Eye (tissue), 1 donor: ENCODE measurements around the gene CACNA1E.

ENCODE experiments used
- DNase-seq: peaks from one replicate; pipeline ENCODE4 v3.0.0-alpha.2; 2015

Gene CACNA1E

DNA sequence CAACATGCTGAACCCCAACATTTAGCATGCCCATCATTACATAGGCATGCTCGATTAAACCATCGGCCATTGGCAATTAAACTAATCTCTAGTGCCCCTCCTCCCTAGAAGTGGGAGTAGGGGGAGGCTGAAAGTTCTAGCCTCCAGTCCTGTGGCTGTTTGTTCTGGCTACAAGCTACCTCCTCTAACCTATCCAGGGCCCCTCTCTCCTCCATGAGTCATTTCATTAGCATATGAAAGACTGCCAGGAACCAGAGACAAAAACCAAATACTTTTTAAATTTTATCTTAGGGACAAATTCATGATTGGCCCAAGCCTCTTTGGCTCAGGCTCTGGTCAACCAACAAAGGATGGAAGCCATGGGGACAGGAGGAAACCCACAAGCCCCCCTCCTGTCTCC is 231.1 kb downstream of the CACNA1E start:
- no peak for DNase-seq

DNA sequence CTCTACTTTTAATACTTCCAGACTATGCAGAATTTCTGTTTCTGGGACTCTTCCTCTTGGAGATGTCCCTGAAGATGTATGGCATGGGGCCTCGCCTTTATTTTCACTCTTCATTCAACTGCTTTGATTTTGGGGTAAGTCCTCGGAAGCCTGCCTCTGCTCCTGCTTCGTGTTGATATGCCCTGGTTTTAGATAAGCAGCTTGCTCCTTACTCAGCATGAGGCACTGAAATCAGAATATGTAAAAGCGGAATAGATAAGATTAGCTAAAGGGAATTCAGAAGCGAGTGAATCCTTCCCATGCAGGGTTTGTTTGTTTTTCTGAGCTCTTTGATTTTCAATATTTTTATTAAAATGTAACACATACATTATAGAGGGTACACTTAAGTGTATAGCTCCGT is 234.7 kb downstream of the CACNA1E start:
- no peak for DNase-seq

DNA sequence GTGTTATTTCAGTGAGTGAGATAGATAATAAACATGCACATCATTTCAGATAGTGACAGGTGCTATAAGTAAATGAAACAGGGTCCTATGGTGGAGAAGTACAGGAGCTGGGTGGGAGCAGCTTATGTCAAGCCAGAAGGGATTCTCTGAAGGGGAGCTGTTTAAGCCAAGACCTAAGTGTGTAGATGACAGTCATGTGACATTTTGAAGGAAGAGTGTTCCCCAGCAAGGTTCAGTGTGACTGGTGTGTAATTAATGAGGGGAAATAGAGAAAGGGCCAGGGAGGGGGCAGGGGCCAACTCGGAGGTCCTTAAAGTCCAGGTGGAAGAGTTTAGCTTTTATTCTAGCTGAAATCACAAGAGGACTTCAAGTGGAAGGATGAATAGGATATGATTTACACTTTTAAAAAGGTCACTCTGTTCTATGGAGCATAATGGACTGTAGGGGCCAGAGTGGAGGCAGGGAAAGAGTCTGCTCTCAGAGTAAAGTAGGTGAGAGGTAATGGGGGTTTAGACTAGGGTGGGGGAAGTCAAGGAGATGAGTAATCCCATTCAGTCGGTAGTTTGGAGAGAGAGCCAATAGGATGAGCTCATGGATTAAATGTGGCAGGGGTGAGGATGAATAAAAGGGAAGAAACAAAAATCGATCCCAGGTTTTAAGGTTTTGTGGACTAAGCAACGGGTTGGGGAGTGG is 243.1 kb downstream of the CACNA1E start:
- no peak for DNase-seq

DNA sequence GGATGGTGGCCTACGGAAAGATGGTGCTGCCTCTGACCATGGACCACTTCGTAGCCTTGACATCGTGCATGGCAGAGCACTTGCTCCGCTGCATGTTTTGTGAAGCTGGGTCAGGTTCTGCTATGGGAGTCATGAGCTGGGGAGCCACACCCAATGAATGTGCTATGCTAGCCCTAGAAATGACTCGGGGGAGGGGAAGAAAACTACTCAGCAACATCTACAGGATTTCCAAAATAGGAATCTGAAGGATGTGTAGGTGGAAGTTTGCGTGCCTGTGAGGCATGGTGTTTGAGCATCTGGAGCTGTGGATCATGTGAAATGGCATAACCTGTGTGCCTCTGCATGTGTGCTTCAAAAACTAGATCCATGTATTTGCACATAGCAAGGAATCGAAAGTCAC is 247.3 kb downstream of the CACNA1E start:
- no peak for DNase-seq

DNA sequence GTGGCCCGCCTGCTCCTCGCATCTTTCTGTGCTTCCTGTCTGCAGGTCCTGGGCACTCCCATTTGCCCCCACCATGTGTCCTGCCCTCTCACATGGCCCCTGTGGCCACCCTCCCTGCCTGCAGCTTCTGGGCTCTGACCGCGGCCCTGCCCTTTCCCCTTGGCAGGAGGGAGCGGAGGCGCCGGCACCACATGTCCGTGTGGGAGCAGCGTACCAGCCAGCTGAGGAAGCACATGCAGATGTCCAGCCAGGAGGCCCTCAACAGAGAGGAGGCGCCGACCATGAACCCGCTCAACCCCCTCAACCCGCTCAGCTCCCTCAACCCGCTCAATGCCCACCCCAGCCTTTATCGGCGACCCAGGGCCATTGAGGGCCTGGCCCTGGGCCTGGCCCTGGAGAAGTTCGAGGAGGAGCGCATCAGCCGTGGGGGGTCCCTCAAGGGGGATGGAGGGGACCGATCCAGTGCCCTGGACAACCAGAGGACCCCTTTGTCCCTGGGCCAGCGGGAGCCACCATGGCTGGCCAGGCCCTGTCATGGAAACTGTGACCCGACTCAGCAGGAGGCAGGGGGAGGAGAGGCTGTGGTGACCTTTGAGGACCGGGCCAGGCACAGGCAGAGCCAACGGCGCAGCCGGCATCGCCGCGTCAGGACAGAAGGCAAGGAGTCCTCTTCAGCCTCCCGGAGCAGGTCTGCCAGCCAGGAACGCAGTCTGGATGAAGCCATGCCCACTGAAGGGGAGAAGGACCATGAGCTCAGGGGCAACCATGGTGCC is 249.1 kb downstream of the CACNA1E start:
- no peak for DNase-seq

DNA sequence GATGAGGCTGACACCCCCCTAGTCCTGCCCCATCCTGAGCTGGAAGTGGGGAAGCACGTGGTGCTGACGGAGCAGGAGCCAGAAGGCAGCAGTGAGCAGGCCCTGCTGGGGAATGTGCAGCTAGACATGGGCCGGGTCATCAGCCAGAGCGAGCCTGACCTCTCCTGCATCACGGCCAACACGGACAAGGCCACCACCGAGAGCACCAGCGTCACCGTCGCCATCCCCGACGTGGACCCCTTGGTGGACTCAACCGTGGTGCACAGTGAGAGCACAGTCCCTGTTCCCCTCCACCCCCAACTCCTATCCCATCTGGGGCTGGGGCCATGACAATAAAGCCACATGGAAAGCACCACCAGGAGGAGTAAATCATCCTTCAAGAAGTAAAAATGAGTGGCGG is 250.2 kb downstream of the CACNA1E start:
- no peak for DNase-seq

DNA sequence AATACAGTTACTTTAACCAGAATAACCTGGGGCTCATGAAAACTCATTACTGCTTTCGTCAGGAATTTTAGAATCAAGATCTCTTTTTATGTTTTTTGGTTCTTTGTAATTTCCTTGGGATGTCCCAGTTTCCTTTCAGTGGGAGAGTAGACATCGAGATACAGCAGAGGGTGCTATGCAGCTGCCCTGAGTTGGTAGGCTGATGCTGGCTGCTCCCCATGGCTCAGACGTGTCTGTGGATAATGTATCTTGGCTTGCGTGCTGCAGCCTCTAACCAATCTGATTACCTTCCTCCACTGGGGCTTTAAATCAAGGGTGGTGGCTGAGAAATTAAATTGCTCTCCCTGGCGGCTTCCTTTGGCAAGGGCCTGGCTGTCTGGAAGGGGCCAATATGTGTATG is 253.7 kb downstream of the CACNA1E start:
- peak; percentile 14 for DNase-seq

DNA sequence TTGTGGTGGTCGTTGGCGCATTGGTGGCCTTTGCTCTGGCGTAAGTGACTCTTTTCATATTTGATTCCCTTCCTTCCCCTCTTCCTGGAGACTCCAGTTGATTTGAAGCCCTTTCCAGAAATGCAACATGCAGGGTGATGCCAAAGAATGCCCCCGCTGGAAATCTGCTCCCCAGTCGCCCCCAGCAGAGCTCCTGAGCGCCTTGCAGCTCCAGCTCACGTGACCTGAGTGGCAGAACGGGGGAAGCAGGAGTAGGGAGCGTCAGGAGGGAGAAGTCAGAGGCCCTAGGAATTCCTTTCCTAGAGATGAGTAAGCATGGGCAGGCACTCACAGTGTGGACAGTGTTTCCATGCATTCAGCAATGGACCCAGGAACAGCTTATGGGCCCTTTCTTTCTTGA is 255.9 kb downstream of the CACNA1E start:
- no peak for DNase-seq

DNA sequence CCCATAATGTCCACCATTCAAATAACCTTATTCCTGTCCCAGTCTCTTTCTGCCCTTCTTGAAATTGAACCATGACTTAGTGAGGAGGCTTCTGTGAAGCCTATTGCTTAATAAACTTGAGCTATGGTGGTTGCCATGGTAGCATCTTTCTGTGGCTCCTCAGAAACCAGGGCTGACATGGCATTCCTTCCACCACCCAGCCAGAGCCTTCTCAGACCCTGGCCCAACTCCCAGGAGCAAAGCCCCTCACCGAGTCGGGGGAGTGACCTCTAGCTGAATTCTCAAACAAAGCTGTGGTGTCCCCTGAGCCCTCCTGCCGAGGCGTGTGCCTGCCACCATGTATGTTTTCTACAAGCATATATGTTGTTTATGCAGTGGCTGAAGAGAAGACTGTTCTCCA is 259.1 kb downstream of the CACNA1E start:
- peak; percentile 48 for DNase-seq

DNA sequence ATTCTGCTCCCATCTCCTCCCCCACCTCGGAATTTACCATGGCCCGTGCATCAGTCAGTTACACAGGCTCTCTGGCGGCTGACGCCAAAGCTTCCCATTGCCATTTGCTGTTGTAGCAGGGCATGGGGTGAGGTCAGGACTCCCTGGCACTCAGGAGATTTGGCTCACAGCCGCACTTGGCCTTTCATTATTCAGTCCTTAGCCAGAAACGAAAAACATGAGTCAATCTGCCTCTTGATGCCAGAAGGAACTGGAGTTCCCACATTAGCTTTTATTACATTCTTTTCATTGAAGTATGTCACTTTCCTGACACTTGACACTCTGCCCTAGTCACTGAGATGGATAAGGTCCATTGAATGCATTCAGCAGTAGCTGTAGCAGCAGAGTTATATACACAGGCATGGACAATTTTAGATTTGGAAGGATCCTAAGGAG is 260.6 kb downstream of the CACNA1E start:
- DNase-seq, result no peak

DNA sequence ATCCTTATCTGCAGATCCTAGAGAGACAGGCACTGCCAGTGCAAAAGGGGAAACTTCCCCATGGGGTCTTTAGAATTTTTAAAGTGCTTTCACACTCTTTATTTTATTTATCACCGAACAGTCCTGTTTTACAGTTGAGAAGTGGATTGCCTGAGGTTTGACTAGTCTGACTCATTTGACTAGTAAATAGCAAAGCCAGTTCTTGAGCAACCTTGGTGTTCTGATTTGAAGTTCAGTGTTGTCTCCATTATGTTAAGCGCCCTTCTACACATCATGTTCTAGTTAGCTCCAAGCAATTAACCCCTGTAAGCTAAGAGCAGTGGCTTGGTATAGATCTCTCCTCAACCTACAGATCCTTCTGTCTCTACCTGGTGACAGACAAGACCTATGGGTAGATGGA is 262.9 kb downstream of the CACNA1E start:
- no peak for DNase-seq

DNA sequence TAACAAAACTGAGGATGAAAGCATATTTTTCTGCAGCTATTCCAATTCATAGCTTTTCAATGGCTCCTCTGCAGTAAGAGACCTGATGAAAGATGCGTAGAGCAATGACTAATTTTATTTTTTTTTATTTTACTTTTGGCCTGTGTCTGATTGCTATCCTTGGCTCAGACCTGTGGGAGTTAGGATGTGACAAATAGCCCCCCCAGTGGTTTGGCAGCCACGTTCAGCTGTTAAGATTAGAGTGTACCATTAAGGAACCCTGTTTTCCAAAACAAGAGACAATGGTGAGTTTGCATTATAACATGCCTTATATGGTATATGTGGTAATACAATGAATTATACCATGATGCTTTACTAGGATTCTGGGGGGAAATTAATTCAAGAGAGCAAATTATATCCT is 264.7 kb downstream of the CACNA1E start:
- DNase-seq, result no peak

DNA sequence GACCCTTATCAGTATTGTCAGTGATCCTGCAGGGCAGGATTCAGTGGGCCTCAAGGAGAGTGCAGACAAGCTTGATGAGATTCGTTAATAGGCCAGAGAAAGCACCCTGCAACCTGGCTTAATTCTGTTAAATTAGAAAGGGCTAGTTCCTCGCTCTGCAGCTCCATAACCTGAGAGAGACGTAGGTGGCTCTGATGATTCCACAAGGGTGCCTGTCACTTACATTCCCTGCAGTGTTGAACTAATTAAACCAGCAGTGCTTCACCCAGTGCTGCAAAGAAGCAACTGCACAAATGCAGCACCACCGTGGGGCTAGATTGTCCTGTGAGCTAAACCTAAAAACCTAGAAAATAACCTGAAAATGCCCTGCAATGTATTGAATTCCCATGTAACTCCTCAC is 270.8 kb downstream of the CACNA1E start:
- DNase-seq, result no peak

DNA sequence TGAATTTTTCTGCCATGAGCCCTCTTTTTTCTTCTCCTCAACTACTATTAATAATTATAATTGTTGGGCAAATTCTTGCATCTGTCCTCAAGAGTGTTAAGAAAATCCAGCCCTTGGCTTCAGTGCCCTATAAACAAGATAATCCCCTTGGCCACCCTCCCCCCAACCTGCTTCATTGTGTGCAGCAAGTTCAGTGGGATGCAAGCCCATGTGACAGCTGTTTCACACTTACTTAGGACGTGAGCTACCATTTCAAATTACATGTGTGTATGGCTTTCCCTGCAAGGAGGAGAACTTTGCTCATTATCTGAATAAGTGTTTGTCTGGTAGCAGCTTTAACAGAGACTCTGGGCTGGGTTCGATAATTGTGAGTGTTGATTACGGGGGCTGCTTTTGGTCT is 276.2 kb downstream of the CACNA1E start:
- peak; percentile 50 for DNase-seq

DNA sequence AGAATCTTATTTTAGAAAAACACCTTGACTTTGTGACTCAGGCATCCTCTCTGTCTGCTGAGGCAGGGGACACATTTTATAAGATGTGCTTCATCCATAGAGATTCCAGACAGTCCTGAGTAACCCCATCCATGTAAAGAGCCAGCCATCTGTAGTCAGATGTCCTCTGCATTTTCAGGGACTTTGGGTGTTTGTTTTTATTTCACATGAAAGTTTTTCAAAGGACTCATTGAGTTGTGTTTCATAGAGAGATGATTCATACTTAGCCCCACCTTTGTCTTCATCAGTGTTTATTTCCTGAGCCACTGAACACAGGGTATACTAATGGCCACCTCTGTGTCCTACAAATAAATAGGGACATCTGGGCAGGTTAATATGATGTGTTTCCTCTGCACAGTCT is 280.4 kb downstream of the CACNA1E start:
- DNase-seq, result no peak

DNA sequence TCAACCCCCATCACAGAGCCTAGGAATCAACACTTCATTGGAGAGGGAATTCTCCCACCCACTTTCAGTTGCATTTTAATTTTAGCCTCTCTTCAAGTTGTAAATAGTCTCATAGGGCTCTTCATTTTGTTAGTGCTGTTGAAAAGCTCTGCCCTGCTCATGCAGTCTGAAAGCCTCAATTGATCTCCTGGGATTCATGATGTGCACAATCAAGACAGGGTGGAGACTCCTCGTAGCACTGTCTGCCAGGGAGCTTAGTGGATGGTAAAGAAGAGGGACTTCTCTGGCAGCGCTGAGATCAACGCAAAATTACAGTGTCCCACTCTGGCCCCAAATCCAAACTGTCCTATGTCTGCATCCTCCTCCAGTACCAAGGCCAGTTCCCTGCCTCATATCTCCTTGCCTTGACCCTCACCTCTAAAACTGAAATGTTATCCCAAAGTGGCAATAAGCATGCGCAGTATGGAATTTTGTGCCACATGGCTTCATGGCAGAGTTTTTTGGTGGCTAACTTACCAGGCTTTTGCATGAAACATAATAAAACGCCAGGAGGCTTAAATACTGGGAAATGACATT is 282.2 kb downstream of the CACNA1E start:
- no peak for DNase-seq

DNA sequence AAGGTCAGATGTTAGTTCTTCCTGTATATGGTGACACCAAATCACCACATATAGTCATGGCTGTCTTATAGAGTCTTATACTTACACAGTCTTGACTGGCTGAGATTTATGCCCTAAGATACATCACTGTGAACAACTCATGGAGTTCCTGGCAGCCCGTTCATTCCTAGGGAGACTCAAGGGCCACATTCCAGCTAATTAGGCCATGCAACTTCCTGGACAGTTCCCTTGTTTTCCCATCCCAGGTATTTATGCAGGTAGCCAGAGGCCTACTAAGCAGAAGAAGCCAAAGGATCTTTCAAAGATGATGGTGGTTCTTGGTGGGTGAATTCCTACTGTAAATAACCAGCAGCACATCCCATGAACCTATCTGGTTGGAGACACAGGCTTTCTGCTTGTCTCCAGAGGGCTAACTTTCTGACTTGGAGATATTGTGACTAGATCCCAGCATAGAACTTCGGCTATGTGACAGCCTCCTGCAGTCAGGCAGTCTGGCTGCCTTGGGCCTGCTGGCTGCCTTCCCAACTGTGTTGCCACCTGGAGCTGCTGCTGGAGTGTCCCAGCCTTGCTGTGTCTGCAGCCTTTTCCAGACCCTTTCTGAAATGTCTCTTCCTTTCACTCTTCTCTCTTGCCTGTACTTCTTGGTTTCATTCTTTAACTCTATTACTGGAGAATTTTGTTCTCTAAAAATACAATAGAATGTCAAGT is 283.8 kb downstream of the CACNA1E start:
- no peak for DNase-seq

DNA sequence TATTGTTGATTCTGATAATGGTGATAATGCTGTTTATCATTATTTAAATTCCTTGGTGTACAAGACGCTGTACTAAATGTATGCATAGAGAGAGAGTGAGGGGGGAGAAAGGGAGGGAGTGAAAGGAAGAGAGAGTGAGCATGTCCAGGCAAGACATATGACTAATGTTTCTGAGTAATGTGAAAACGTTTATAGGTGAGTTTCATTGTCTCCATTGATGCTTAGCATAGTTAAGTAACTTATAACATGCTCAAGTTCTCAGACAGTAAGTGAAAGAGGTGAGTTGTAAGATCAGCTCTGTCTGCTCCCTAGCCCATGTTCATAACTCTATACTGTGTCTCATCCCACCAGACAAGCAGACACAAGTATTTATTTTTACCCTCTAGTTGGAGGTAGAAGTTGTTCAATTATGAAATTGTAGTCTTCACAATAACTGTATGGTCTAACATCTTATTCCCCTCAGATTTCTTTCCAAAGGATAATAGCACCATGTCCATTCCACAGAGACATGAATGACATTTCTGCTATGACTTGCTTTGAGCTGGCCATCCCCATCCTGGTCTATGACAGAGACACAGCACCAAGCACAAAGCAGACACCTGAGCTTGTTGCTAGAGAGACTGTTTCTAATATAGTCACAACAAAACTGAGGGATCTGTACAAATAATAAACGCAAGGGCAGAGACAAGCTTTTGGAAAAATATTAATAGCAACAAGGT is 285.1 kb downstream of the CACNA1E start:
- DNase-seq, result no peak

DNA sequence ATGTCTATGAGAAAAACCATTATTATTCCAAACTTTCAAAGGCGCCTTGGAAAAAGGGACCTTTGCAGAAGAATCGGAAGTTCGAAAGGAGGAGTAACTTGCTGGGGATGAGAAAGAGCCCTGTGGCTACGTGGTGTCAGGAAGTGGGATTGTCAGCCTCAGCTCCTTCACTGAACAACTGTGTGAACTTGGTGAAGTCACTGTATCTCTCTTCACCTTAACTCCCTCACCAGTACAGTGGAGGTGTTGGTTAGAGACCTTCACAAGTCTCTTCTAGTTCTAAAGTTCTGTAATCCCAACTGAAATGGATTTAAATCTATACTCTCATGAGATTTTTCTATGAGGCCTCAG is 285.6 kb downstream of the CACNA1E start:
- DNase-seq, result no peak

DNA sequence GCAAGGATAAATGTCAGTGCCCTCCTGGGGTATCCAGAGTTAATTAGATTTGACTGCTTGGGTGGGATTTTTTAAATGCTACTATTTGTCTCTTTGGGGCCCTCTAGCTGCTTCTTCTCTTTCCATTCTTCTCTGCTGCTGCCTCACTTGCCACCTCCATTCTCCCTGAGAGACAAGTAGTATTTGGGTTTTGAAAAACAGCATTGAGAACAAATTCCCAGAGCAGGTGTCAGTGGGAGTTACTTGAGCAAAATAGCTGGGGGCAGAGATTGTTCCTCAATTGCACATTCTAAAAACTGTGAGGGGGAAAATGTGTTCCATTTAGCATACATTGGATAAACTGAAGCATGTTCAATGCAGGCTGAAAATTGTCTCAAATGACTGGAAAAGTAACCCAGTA is 286.5 kb downstream of the CACNA1E start:
- DNase-seq, result no peak

DNA sequence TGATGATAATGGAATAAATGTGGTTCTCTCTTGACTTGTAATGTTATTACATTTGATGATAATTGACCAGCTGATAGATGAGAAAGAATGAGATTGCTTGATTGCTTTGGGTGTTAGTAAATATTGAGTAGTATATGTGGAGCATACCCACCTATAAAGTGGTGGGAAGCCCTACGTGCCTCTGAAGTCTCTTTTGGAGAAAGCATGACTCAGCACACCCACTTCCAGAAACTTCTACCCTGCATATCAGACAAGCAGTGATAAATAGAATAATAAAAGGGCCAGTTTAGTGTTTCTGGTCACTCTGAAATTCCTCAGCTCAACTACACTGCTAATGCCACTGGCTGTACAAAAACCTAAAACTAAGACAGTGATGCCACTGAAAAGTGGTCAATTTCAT is 289.4 kb downstream of the CACNA1E start:
- no peak for DNase-seq

DNA sequence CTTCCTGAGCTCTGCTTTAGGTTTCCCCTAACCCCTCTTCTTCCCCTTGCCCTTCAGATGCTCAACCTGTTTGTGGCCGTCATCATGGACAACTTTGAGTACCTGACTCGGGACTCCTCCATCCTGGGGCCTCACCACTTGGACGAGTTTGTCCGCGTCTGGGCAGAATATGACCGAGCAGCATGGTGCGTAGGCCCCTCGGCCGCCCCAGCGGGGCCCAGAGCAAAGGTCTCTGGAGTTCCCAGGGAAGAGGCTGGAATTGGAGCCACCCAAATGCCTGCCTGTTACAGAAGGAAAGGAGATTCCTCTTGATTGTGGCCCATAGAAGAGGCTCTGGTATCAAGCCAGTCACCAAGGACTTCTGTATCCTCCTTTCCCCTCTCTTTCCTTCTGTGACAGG is 292.7 kb downstream of the CACNA1E start:
- DNase-seq, result no peak

DNA sequence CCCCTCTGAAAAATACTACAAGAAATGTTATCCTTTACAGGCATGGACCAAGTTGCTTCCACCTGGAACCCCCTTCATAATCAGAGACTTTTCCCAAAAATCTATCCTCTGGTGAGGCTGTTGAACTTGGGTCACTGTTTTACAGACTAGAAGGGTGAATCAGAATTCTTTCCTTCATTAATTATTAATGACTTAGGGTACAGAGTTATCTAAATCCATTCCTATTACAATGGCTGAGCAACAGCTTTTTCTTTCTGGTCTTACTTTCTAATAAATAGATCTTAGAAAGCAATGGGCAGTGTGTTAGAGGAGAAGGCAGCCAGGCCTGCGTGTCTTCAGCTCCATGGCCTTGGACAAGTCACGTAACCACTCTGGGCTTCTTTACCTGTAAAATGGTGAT is 294.0 kb downstream of the CACNA1E start:
- no peak for DNase-seq
